ENCODE results near the gene CCDC69.

CCDC69 gene

GRCh38 chr5:151151793-151152192 is 72.1 kb downstream of the CCDC69 start:
- Histone ChIP-seq H2BK12ac (ENCODE audit: low read length in 2 of 2) (peak overlapping the region in 1 of 2 experiments; percentile 59), H3K27ac (ENCODE audit: low read length, poor library complexity, severe bottlenecking) (peak overlapping the region; percentile 89), H3K14ac (ENCODE audit: low read length in 2 of 2) (peak overlapping the region in 1 of 2 experiments; percentile 64), H4K91ac (ENCODE audit: low read length) (no peak overlapping the region), H3K4me3 (ENCODE audit: insufficient read depth in 1 of 2, low read depth in 1 of 2, low read length in 2 of 2) (no peak overlapping the region), H3K4me1 (ENCODE audit: control insufficient read depth, insufficient read depth, low read depth, low read length) (peaks cover 38% of the 10 kb centered on the region), H3K18ac (ENCODE audit: low read depth in 1 of 2, low read length in 2 of 2) (no peak overlapping the region), H3K4me2 (ENCODE audit: low read length, poor library complexity, severe bottlenecking) (no peak overlapping the region), H4K8ac (ENCODE audit: low read length) (no peak overlapping the region), H2BK15ac (ENCODE audit: low read depth, poor library complexity, severe bottlenecking) (no peak overlapping the region), H2AFZ (ENCODE audit: low read depth, low read length) (no peak overlapping the region), H3K27me3 (ENCODE audit: control insufficient read depth in 1 of 2, insufficient read depth in 1 of 2, low read length in 2 of 2) (no peaks in the 10 kb centered on the region), H3K9ac (ENCODE audit: low read length) (peak overlapping the region; percentile 54), H3K4ac (ENCODE audit: low read depth in 1 of 2, low read length in 2 of 2) (peak overlapping the region; percentile 29 to 35), H2BK120ac (ENCODE audit: low read depth, low read length) (no peak overlapping the region), H3K9me3 (ENCODE audit: control insufficient read depth, low read length) (no peaks in the 10 kb centered on the region), H3K79me1 (replicated peaks; ENCODE audit: low read length, poor library complexity, severe bottlenecking) (no peaks in the 10 kb centered on the region), H2AK5ac (ENCODE audit: low read length, severe bottlenecking) (peak overlapping the region; percentile 34), H3K36me3 (ENCODE audit: control insufficient read depth in 1 of 2, insufficient read depth in 2 of 2, low read depth in 1 of 2, low read length in 2 of 2) (peaks cover 13 to 26% of the 10 kb centered on the region in 2 experiments), H3K23ac (ENCODE audit: low read length in 2 of 2) (no peak overlapping the region), H2BK5ac (ENCODE audit: low read depth, low read length, poor library complexity, severe bottlenecking) (no peak overlapping the region)
- DNase-seq = peak; percentile 76
- 83% methylated on average over 2 of the region's 5 CpGs for WGBS

- no peak overlapping the region for H2AK5ac ChIP-seq (ENCODE audit: low read length, severe bottlenecking)
- H3K18ac ChIP-seq (ENCODE audit: low read depth in 1 of 2, low read length in 2 of 2) = peak overlapping the region in 1 of 2 experiments; percentile 63
- peak overlapping the region in 1 of 2 experiments; percentile 75 for H2BK12ac ChIP-seq (ENCODE audit: low read length in 2 of 2)
- no peak overlapping the region for H4K8ac ChIP-seq (ENCODE audit: low read length)
- H3K9ac ChIP-seq (ENCODE audit: low read length) = peak overlapping the region; percentile 54
- no peak overlapping the region for H2AFZ ChIP-seq (ENCODE audit: low read depth, low read length)
- peaks cover 19 to 31% of the 10 kb centered on the region in 2 experiments for H3K36me3 ChIP-seq (ENCODE audit: control insufficient read depth in 1 of 2, insufficient read depth in 2 of 2, low read depth in 1 of 2, low read length in 2 of 2)
- DNase-seq = no peak
- H3K4me1 ChIP-seq (ENCODE audit: control insufficient read depth, insufficient read depth, low read depth, low read length) = peaks cover 37% of the 10 kb centered on the region
- H2BK5ac ChIP-seq (ENCODE audit: low read depth, low read length, poor library complexity, severe bottlenecking) = no peak overlapping the region
- peaks cover 2% of the 10 kb centered on the region for H3K79me1 ChIP-seq (replicated peaks; ENCODE audit: low read length, poor library complexity, severe bottlenecking)
- H3K9me3 ChIP-seq (ENCODE audit: control insufficient read depth, low read length) = no peaks in the 10 kb centered on the region
- no peaks in the 10 kb centered on the region for H3K27me3 ChIP-seq (ENCODE audit: control insufficient read depth in 1 of 2, insufficient read depth in 1 of 2, low read length in 2 of 2)
- H3K4me3 ChIP-seq (ENCODE audit: insufficient read depth in 1 of 2, low read depth in 1 of 2, low read length in 2 of 2) = peak overlapping the region in 1 of 2 experiments; percentile 53
- no peak overlapping the region for H4K91ac ChIP-seq (ENCODE audit: low read length)
- H2BK120ac ChIP-seq (ENCODE audit: low read depth, low read length) = no peak overlapping the region
- 64% methylated on average over 2 of the region's 2 CpGs for WGBS
- H3K14ac ChIP-seq (ENCODE audit: low read length in 2 of 2) = peak overlapping the region in 1 of 2 experiments; percentile 79
- no peak overlapping the region for H2BK15ac ChIP-seq (ENCODE audit: low read depth, poor library complexity, severe bottlenecking)
- H3K4ac ChIP-seq (ENCODE audit: low read depth in 1 of 2, low read length in 2 of 2) = peak overlapping the region; percentile 17 to 69
- peak overlapping the region in 1 of 2 experiments; percentile 48 for H3K23ac ChIP-seq (ENCODE audit: low read length in 2 of 2)
- no peak overlapping the region for H3K4me2 ChIP-seq (ENCODE audit: low read length, poor library complexity, severe bottlenecking)
- peak overlapping the region; percentile 89 for H3K27ac ChIP-seq (ENCODE audit: low read length, poor library complexity, severe bottlenecking)
These were observed 72.6 kb downstream of the CCDC69 start for GRCh38 chr5:151151263-151151660.

DNA sequence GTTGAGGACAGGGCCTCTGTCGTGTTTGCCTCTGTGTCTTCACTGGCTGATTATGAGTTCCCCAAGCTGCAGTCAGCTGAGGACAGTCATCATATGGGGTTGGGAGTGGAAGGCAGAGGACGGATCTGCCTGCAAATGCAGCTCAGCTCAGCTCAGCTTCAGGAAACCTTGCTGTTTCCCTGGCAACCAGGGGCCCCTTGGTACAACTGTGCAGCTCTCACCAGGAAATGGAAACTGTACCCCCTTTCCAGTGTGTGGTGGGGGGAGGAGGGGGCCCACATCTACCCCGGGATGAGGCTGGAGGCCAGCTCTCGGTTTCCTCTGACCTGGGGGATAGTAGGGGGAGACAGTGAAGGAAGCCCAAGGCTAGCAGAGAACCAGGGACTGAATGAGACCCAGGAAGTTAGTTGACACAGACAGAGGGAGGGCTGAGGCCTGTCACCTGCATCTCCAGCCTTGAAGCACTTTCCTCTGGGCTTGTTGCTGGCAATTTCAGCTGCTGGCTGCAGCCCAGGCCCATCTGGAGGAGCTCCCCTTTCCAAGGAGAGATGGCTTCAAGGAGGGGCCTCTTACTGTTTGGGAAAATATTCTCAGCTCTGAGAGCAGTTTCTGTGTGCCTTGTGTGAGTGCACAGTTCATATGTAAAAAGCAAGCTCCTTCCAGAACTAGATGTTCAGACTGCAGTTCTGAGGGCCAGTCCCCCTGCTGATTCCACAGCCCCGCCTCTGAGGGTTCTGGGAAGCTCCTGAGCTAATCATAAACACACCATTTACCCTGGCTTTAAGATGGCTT is 73.2 kb downstream of the CCDC69 start:
- H3K4me3 ChIP-seq (ENCODE audit: insufficient read depth in 1 of 2, low read depth in 1 of 2, low read length in 2 of 2) = peak overlapping the region in 1 of 2 experiments; percentile 53
- no peak overlapping the region for H3K23ac ChIP-seq (ENCODE audit: low read length in 2 of 2)
- no peak overlapping the region for H2BK5ac ChIP-seq (ENCODE audit: low read depth, low read length, poor library complexity, severe bottlenecking)
- peak; percentile 85 for DNase-seq
- H2BK12ac ChIP-seq (ENCODE audit: low read length in 2 of 2) = peak overlapping the region; percentile 14 to 92
- H3K4me1 ChIP-seq (ENCODE audit: control insufficient read depth, insufficient read depth, low read depth, low read length) = peaks cover 34% of the 10 kb centered on the region
- 17% methylated on average over 5 of the region's 5 CpGs for WGBS
- no peak overlapping the region for H2AFZ ChIP-seq (ENCODE audit: low read depth, low read length)
- H2BK15ac ChIP-seq (ENCODE audit: low read depth, poor library complexity, severe bottlenecking) = no peak overlapping the region
- no peaks in the 10 kb centered on the region for H3K9me3 ChIP-seq (ENCODE audit: control insufficient read depth, low read length)
- H4K91ac ChIP-seq (ENCODE audit: low read length) = peak overlapping the region; percentile 19
- H3K4ac ChIP-seq (ENCODE audit: low read depth in 1 of 2, low read length in 2 of 2) = peak overlapping the region in 1 of 2 experiments; percentile 77
- H3K27ac ChIP-seq (ENCODE audit: low read length, poor library complexity, severe bottlenecking) = peak overlapping the region; percentile 89
- peak overlapping the region; percentile 54 for H3K9ac ChIP-seq (ENCODE audit: low read length)
- H3K27me3 ChIP-seq (ENCODE audit: control insufficient read depth in 1 of 2, insufficient read depth in 1 of 2, low read length in 2 of 2) = no peaks in the 10 kb centered on the region
- no peak overlapping the region for H4K8ac ChIP-seq (ENCODE audit: low read length)
- peak overlapping the region; percentile 54 for H3K4me2 ChIP-seq (ENCODE audit: low read length, poor library complexity, severe bottlenecking)
- H2AK5ac ChIP-seq (ENCODE audit: low read length, severe bottlenecking) = peak overlapping the region; percentile 49
- H2BK120ac ChIP-seq (ENCODE audit: low read depth, low read length) = peak overlapping the region; percentile 12
- H3K18ac ChIP-seq (ENCODE audit: low read depth in 1 of 2, low read length in 2 of 2) = peak overlapping the region; percentile 45 to 89
- peaks cover 25 to 37% of the 10 kb centered on the region in 2 experiments for H3K36me3 ChIP-seq (ENCODE audit: control insufficient read depth in 1 of 2, insufficient read depth in 2 of 2, low read depth in 1 of 2, low read length in 2 of 2)
- H3K79me1 ChIP-seq (replicated peaks; ENCODE audit: low read length, poor library complexity, severe bottlenecking) = peaks cover 8% of the 10 kb centered on the region
- H3K14ac ChIP-seq (ENCODE audit: low read length in 2 of 2) = no peak overlapping the region

DNA sequence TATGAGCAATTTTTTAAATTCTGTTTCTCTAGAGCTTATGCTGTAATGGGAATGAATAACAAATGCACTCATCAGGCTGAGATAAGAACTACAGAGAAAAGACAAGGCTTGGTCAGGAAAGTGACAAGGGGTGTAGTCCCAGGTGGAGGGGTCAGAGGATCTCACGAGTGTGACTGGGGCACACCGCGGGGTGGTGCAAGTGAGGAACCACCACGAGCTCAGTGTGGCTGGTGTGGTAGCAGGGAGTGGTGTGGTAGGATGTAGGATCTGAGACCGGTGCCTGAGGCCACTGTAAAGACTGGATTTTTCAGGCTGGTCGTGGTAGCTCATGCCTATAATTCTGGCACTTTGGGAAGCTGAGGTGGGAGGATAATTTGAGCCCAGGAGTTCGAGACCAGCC is 75.3 kb downstream of the CCDC69 start:
- H3K14ac ChIP-seq (ENCODE audit: low read length in 2 of 2) = peak overlapping the region in 1 of 2 experiments; percentile 76
- peak overlapping the region in 1 of 2 experiments; percentile 46 for H3K18ac ChIP-seq (ENCODE audit: low read depth in 1 of 2, low read length in 2 of 2)
- no peak overlapping the region for H2BK120ac ChIP-seq (ENCODE audit: low read depth, low read length)
- no peak overlapping the region for H2BK5ac ChIP-seq (ENCODE audit: low read depth, low read length, poor library complexity, severe bottlenecking)
- no peak overlapping the region for H2BK12ac ChIP-seq (ENCODE audit: low read length in 2 of 2)
- peaks cover 44 to 52% of the 10 kb centered on the region in 2 experiments for H3K36me3 ChIP-seq (ENCODE audit: control insufficient read depth in 1 of 2, insufficient read depth in 2 of 2, low read depth in 1 of 2, low read length in 2 of 2)
- H4K8ac ChIP-seq (ENCODE audit: low read length) = no peak overlapping the region
- H3K4ac ChIP-seq (ENCODE audit: low read depth in 1 of 2, low read length in 2 of 2) = no peak overlapping the region
- no peak overlapping the region for H2BK15ac ChIP-seq (ENCODE audit: low read depth, poor library complexity, severe bottlenecking)
- peaks cover 26% of the 10 kb centered on the region for H3K4me1 ChIP-seq (ENCODE audit: control insufficient read depth, insufficient read depth, low read depth, low read length)
- DNase-seq = no peak
- H2AFZ ChIP-seq (ENCODE audit: low read depth, low read length) = no peak overlapping the region
- no peak overlapping the region for H3K23ac ChIP-seq (ENCODE audit: low read length in 2 of 2)
- no peaks in the 10 kb centered on the region for H3K27me3 ChIP-seq (ENCODE audit: control insufficient read depth in 1 of 2, insufficient read depth in 1 of 2, low read length in 2 of 2)
- H2AK5ac ChIP-seq (ENCODE audit: low read length, severe bottlenecking) = no peak overlapping the region
- 84% methylated on average over 7 of the region's 7 CpGs for WGBS
- H3K4me3 ChIP-seq (ENCODE audit: insufficient read depth in 1 of 2, low read depth in 1 of 2, low read length in 2 of 2) = no peak overlapping the region
- H3K27ac ChIP-seq (ENCODE audit: low read length, poor library complexity, severe bottlenecking) = no peak overlapping the region
- no peak overlapping the region for H4K91ac ChIP-seq (ENCODE audit: low read length)
- no peaks in the 10 kb centered on the region for H3K9me3 ChIP-seq (ENCODE audit: control insufficient read depth, low read length)
- H3K9ac ChIP-seq (ENCODE audit: low read length) = no peak overlapping the region
- peaks cover 17% of the 10 kb centered on the region for H3K79me1 ChIP-seq (replicated peaks; ENCODE audit: low read length, poor library complexity, severe bottlenecking)
- no peak overlapping the region for H3K4me2 ChIP-seq (ENCODE audit: low read length, poor library complexity, severe bottlenecking)
